Brain microvascular endothelial cell (primary cell): ENCODE data around the gene LDLRAD4.

Source experiments
- DNase-seq: peaks from one replicate; pipeline ENCODE4 v3.0.0-alpha.2; 2020
- H3K27ac ChIP-seq: fragments of 250-450 bp; sonication (Bioruptor Pico); 2 replicates; pipeline ENCODE4 v1.5.1; 2020; ENCODE audit warnings: mild to moderate bottlenecking, moderate library complexity
- H3K27me3 ChIP-seq: fragments of 250-450 bp; sonication (Bioruptor Pico); replicated peaks from 2 replicates; pipeline ENCODE4 v1.5.1; 2020; ENCODE audit warnings: mild to moderate bottlenecking
- H3K36me3 ChIP-seq: fragments of 250-450 bp; sonication (Bioruptor Pico); replicated peaks from 2 replicates; pipeline ENCODE4 v1.5.1; 2020; ENCODE audit warnings: mild to moderate bottlenecking
- H3K4me3 ChIP-seq: 2 replicates; pipeline ENCODE4 v1.5.1; 2011; ENCODE audit warnings: low read depth, mild to moderate bottlenecking, control low read depth, low read length, moderate library complexity
- CTCF ChIP-seq: IDR thresholded peaks from 2 replicates; pipeline ENCODE4 v1.5.1; 2011; ENCODE audit warnings: low read depth, mild to moderate bottlenecking, moderate library complexity, low read length, control low read depth, inconsistent platforms; ENCODE audit errors: missing control alignments
- in situ Hi-C: cut with HindIII; loops from 2 replicates; pipeline ENCODE4 v1.10.0; 2017; ENCODE audit warnings: low sequenced_read_pairs, low pct_ligation_motif_present

LDLRAD4 gene

GRCh38 chr18:13540477-13541182 lies 322.1 kb downstream of the LDLRAD4 start:
- Histone ChIP-seq H3K27ac (no peak overlapping the region), H3K27me3 (no peaks in the 10 kb centered on the region), H3K36me3 (no peaks in the 10 kb centered on the region), H3K4me3 (no peak overlapping the region)
- DNase-seq, result no peak
- TF ChIP-seq CTCF, result no peak
- in situ Hi-C loops, result no loop called here

- TF ChIP-seq CTCF, result no peak
- Histone ChIP-seq H3K36me3 (no peaks in the 10 kb centered on the region), H3K27ac (no peak overlapping the region), H3K27me3 (no peaks in the 10 kb centered on the region), H3K4me3 (no peak overlapping the region)
- in situ Hi-C loops, result no loop called here
- no peak for DNase-seq
These were observed 323.3 kb downstream of the LDLRAD4 start for GRCh38 chr18:13541621-13542519.

- no peak for DNase-seq
- Histone ChIP-seq H3K27ac (no peak overlapping the region), H3K27me3 (no peaks in the 10 kb centered on the region), H3K4me3 (no peak overlapping the region), H3K36me3 (no peaks in the 10 kb centered on the region)
- no peak for TF ChIP-seq CTCF
- in situ Hi-C loops, result no loop called here
These were observed 323.9 kb downstream of the LDLRAD4 start for GRCh38 chr18:13542520-13542847.

- H3K27me3 ChIP-seq, result no peaks in the 10 kb centered on the region
- H3K27ac ChIP-seq, result no peak overlapping the region
- H3K4me3 ChIP-seq, result no peak overlapping the region
- H3K36me3 ChIP-seq, result no peaks in the 10 kb centered on the region
- in situ Hi-C loops, result no loop called here
- no peak for TF ChIP-seq CTCF
- no peak for DNase-seq
These were observed 324.6 kb downstream of the LDLRAD4 start for GRCh38 chr18:13543144-13543543.

- in situ Hi-C loops, result no loop called here
- DNase-seq, result no peak
- H3K36me3 ChIP-seq, result no peaks in the 10 kb centered on the region
- no peak for TF ChIP-seq CTCF
- no peak overlapping the region for H3K27ac ChIP-seq
- no peak overlapping the region for H3K4me3 ChIP-seq
- H3K27me3 ChIP-seq, result no peaks in the 10 kb centered on the region
These were observed 325.5 kb downstream of the LDLRAD4 start for GRCh38 chr18:13543811-13544732.
